ENCODE data around the gene PKMYT1.

- TF ChIP-seq CTCF (IDR thresholded peaks at IDR 0.05) (no peak), POLR2A (IDR thresholded peaks at IDR 0.05) (no peak)
Observed at GRCh38 chr16:2926650-2926999, 53.6 kb downstream of the PKMYT1 start.

Data from testis (tissue), 2 donors.